HepG2 (cell line): Measurements from ENCODE around the gene TJP3. TPM values are rescaled to one million over a fixed set of nuclear protein-coding genes. Genes with fewer than 3 reads are reported as not detected.

ENCODE experiments used
- ATAC-seq: fragments of 200-7000 bp; cut with Tn5 transposase; 3 replicates; pipeline ENCODE4 v1.9.1; 2020; ENCODE audit warnings: mild to moderate bottlenecking, moderate library complexity
- BruUV-seq: library from RNA; stranded (reverse); fragments of 400-500 nt; replicated peaks from 2 replicates; lab custom pipeline; 2021; lab: Mats Ljungman, UMichigan
- CTCF ChIA-PET: fragments of 300-600 bp; formaldehyde crosslinking; extraction: SDS; loops from one replicate; lab custom pipeline; 2021; ENCODE audit warnings: low total read pairs, inconsistent platforms, low intra/inter-chr PET ratio; lab: Yijun Ruan, JAX
- POLR2A ChIA-PET: fragments of 350-600 bp; sonication (Branson Sonifier 250); formaldehyde crosslinking; loops from one replicate; lab custom pipeline; 2020; ENCODE audit warnings: antibody characterized with exemption, inconsistent platforms; lab: Yijun Ruan, JAX
- DNase-seq: peaks from one replicate; pipeline ENCODE4 v3.0.0-alpha.2; 2015; ENCODE audit warnings: low spot score
- FAIRE-seq: peaks from 3 replicates; lab custom pipeline; 2011; peaks lifted over from hg19 to GRCh38; lab: Jason Lieb, UNC
- H2AFZ ChIP-seq: one replicate; pipeline ENCODE4 v1.6.1; 2011; ENCODE audit warnings: low read length, inconsistent platforms
- H3K27ac ChIP-seq: fragments of 300-600 bp; 3 replicates; pipeline ENCODE4 v1.8.0; 2011; ENCODE audit warnings: mixed run types, mild to moderate bottlenecking, mixed read lengths, low read length, inconsistent platforms; ENCODE audit not compliant: insufficient read depth; ENCODE audit errors: extremely low read length
- H3K27me3 ChIP-seq, 2 experiments: fragments of 200-600 bp in 1 of 2; 2 replicates in 1 of 2; 3 replicates in 1 of 2; pipeline versions ENCODE4 v1.6.0 to v1.8.0; 2011; ENCODE audit warnings: low read length in 2 of 2, mild to moderate bottlenecking in 2 of 2, moderate library complexity in 2 of 2, inconsistent platforms in 1 of 2; ENCODE audit not compliant: insufficient read depth in 2 of 2, control insufficient read depth in 1 of 2
- H3K36me3 ChIP-seq, 2 experiments: fragments of 200-600 bp in 1 of 2; replicated peaks in 1 of 2; 2 replicates in 1 of 2; 3 replicates in 1 of 2; pipeline versions ENCODE4 v1.5.1 to v1.8.0; 2011; ENCODE audit warnings: low read length in 2 of 2, inconsistent platforms in 1 of 2; ENCODE audit not compliant: insufficient read depth in 2 of 2, control insufficient read depth in 1 of 2
- H3K4me1 ChIP-seq: 2 replicates; pipeline ENCODE4 v1.5.1; 2012; ENCODE audit warnings: low read length, inconsistent platforms; ENCODE audit not compliant: insufficient read depth
- H3K4me2 ChIP-seq: 2 replicates; pipeline ENCODE4 v1.6.0; 2011; ENCODE audit warnings: low read depth, low read length, inconsistent platforms
- H3K4me3 ChIP-seq, 3 experiments: fragments of 200-600 bp in 1 of 3; sonication (generic), shearing (Covaris generic) in 1 of 3; replicated peaks in 1 of 3; 2 replicates each; pipeline ENCODE4 v1.5.1; 2011 to 2016; ENCODE audit warnings: low read length in 3 of 3, inconsistent platforms in 2 of 3, low read depth in 2 of 3, mild to moderate bottlenecking in 2 of 3, control low read depth in 1 of 3, mixed read lengths in 1 of 3; ENCODE audit not compliant: insufficient read depth in 1 of 3
- H3K79me2 ChIP-seq: one replicate; pipeline ENCODE4 v1.6.1; 2011; ENCODE audit warnings: low read length, inconsistent platforms; ENCODE audit not compliant: insufficient read depth
- H3K9ac ChIP-seq: 2 replicates; pipeline ENCODE4 v1.6.0; 2011; ENCODE audit warnings: mild to moderate bottlenecking, low read depth, low read length, inconsistent platforms; ENCODE audit not compliant: insufficient read depth
- H3K9me3 ChIP-seq: 2 replicates; pipeline ENCODE4 v1.5.1; 2012; ENCODE audit warnings: mild to moderate bottlenecking, low read length
- H4K20me1 ChIP-seq: 2 replicates; pipeline ENCODE4 v1.6.0; 2011; ENCODE audit warnings: inconsistent platforms, mild to moderate bottlenecking, low read length, moderate library complexity; ENCODE audit not compliant: insufficient read depth
- PCBP1 ChIP-seq: fragments of 200-400 bp; formaldehyde crosslinking; IDR thresholded peaks from 2 replicates; pipeline ENCODE4 v1.6.1; 2017; ENCODE audit warnings: mild to moderate bottlenecking, low read depth, low read length, borderline replicate concordance
- SOX13 ChIP-seq, 3 experiments: fragments of 450-650 bp in 1 of 3; sonication (generic) in 1 of 3; formaldehyde crosslinking in 1 of 3; IDR thresholded peaks in 2 of 3; conservative IDR thresholded peaks in 1 of 3; 2 replicates each; pipeline versions ENCODE4 v1.5.0 to v1.6.1; 2016 to 2020; ENCODE audit warnings: antibody characterized with exemption in 1 of 3, mild to moderate bottlenecking in 1 of 3, missing compliant biosample characterization in 1 of 3, missing genetic modification reagents in 1 of 3, moderate library complexity in 1 of 3
- SSRP1 ChIP-seq: IDR thresholded peaks from 2 replicates; pipeline ENCODE4 v1.6.1; 2016; ENCODE audit warnings: control low read depth
- ZNF225 ChIP-seq: sonication (generic); formaldehyde crosslinking; IDR thresholded peaks from 2 replicates; pipeline ENCODE4 v1.4.0; 2020; ENCODE audit warnings: mild to moderate bottlenecking, missing genetic modification reagents
- ZNF333 ChIP-seq: sonication (generic); formaldehyde crosslinking; IDR thresholded peaks from 2 replicates; pipeline ENCODE4 v1.4.0; 2020; ENCODE audit warnings: mild to moderate bottlenecking, missing genetic modification reagents, borderline replicate concordance
- WGBS: methylation state at CpG from one replicate; pipeline ENCODE4 v1.1.6; 2017; ENCODE audit warnings: low lambda C conversion rate; 5-methylcytosine and 5-hydroxymethylcytosine counted together
- in situ Hi-C: cut with HindIII; loops from 2 replicates; pipeline ENCODE4 v1.10.0; 2017; ENCODE audit warnings: low pct_unique_long_range_greater_than_20kb; ENCODE audit not compliant: extremely low pct_ligation_motif_present
- intact Hi-C: fragments of 100-400 bp; cut with micrococcal nuclease; formaldehyde crosslinking; loops from one replicate; pipeline ENCODE4 v1.10.0; 2022; ENCODE audit not compliant: unreplicated experiment
- polyA plus RNA-seq, 8 experiments: library from polyadenylated mRNA; depleted of rRNA in 3 of 8; stranded (reverse) in 7 of 8; unstranded in 1 of 8; fragments of >200 nt; fragmentation: Illumina TruSeq in 4 of 8; extraction: Trizol in 4 of 8; gene quantifications; 2 replicates each; pipeline versions ENCODE4 v1.2.1 to v1.2.3, GENCODE V29; 2011 to 2016; ENCODE audit warnings: low read depth in 4 of 8, missing spikeins in 1 of 8, mixed read lengths in 1 of 8; ENCODE audit not compliant: insufficient read depth in 1 of 8
- total RNA-seq, 5 experiments: library from RNA; depleted of rRNA; stranded (reverse); fragments of >200 nt; fragmentation: Illumina TruSeq; extraction: Trizol; gene quantifications; 2 replicates each; pipeline ENCODE4 v1.2.3, GENCODE V29; 2016; ENCODE audit warnings: low read depth in 1 of 5
- TF ChIP-seq, protein P1 (sequence below): sonication (generic); formaldehyde crosslinking; IDR thresholded peaks from 2 replicates; pipeline ENCODE4 v1.4.0; 2020; ENCODE audit warnings: missing genetic modification reagents, borderline replicate concordance

The TJP3 gene
- total and polyA plus RNA-seq, 2 of the 13 experiments (the other 11 are each of a cell fraction or from before 2014, with no cell fraction given), result 2.3 to 21.5 TPM

- Histone ChIP-seq H3K9ac (no peak overlapping the region), H3K27ac (no peak overlapping the region), H4K20me1 (peaks cover 5% of the 10 kb centered on the region; the same call in 1 of the 2 replicates), H3K79me2 (peaks cover 26% of the 10 kb centered on the region), H2AFZ (no peak overlapping the region), H3K4me2 (peak overlapping the region; percentile 56), H3K36me3 (no peaks in the 10 kb centered on the region), H3K4me1 (peaks cover 15% of the 10 kb centered on the region), H3K9me3 (no peaks in the 10 kb centered on the region), H3K4me3 (peak overlapping the region in 1 of 3 experiments; percentile 46; a peak in 1 of 6 replicates), H3K27me3 (no peaks in the 10 kb centered on the region; a peak in 1 of 5 replicates)
- in situ Hi-C loops, result no loop called here
- intact Hi-C loops, result no loop called here
- FAIRE-seq (no peak), ATAC-seq (peak; percentile 21; the same call in 1 of the 3 replicates), DNase-seq (no peak)
- CTCF ChIA-PET, result no interaction called here
- WGBS, result 48% methylated on average over 5 of the region's 12 CpGs
- BruUV-seq, result TSS peak; percentile 55
- POLR2A ChIA-PET, result no interaction called here
- TF ChIP-seq SSRP1 (CRISPR knock-in tag), result no peak
- no peak for TF ChIP-seq ZNF333 (CRISPR knock-in tag)
- TF ChIP-seq, protein P1, sequence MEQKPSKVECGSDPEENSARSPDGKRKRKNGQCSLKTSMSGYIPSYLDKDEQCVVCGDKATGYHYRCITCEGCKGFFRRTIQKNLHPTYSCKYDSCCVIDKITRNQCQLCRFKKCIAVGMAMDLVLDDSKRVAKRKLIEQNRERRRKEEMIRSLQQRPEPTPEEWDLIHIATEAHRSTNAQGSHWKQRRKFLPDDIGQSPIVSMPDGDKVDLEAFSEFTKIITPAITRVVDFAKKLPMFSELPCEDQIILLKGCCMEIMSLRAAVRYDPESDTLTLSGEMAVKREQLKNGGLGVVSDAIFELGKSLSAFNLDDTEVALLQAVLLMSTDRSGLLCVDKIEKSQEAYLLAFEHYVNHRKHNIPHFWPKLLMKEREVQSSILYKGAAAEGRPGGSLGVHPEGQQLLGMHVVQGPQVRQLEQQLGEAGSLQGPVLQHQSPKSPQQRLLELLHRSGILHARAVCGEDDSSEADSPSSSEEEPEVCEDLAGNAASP (CRISPR knock-in tag), result no peak
- TF ChIP-seq PCBP1, result 0 out of 2 replicates have a peak, but pooled peaks have one; percentile 4
- TF ChIP-seq ZNF225 (CRISPR knock-in tag), result no peak
- no peak for TF ChIP-seq SOX13 (IDR thresholded peaks at IDR 0.05)
- no peak for TF ChIP-seq SOX13 (CRISPR knock-in tag; conservative IDR thresholded peaks at IDR 0.05 in 1 of 2, IDR thresholded peaks at IDR 0.05 in 1 of 2)
Measured at GRCh38 chr19:3698386-3698950, 9.7 kb upstream of the TJP3 start.
